ENCODE measurements around the gene PIK3IP1.

The PIK3IP1 gene

GRCh38 chr22:31292236-31292989, at the start of gene PIK3IP1:
Gene PIK3IP1, minus strand, starts transcription at chr22:31292488. Its CDS starts 144 bp downstream, at chr22:31292344.
- TF ChIP-seq Cebpa-rat (IDR thresholded peaks at IDR 0.05) = no peak
- peak within 1 kb of the TSS; percentile 78 for H3K4me3 ChIP-seq
- peak within 1 kb of the TSS; percentile 87 for H3K9ac ChIP-seq
- H3K4me2 ChIP-seq = peak within 1 kb of the TSS; percentile 100
- peak within 1 kb of the TSS; percentile 28; the same call in 1 of the 2 replicates for H3K27ac ChIP-seq
- peaks cover 62% of the 10 kb centered on the region for H3K4me1 ChIP-seq
- no peaks in the 10 kb centered on the region for H3K9me3 ChIP-seq
- no peaks in the 10 kb centered on the region for H3K36me3 ChIP-seq
- H4K20me1 ChIP-seq = no peaks in the 10 kb centered on the region
- 0 out of 2 replicates have a peak, but pooled peaks cover 4% of the 10 kb centered on the region for H3K27me3 ChIP-seq

- Histone ChIP-seq H3K4me2 (peak overlapping the region; percentile 99), H3K27ac (peak overlapping the region; percentile 98; the same call in 1 of the 2 replicates), H3K4me1 (peaks cover 74% of the 10 kb centered on the region), H4K20me1 (peaks cover 92% of the 10 kb centered on the region), H3K4me3 (no peak overlapping the region; the same call in 1 of the 2 replicates), H3K36me3 (peaks cover 73% of the 10 kb centered on the region), H3K9me3 (no peaks in the 10 kb centered on the region), H3K27me3 (no peaks in the 10 kb centered on the region), H3K9ac (peak overlapping the region; percentile 40)
- TF ChIP-seq Cebpa-rat (IDR thresholded peaks at IDR 0.05) = no peak
Measured at GRCh38 chr22:31341386-31342088, 49.2 kb upstream of the PIK3IP1 start.

DNA sequence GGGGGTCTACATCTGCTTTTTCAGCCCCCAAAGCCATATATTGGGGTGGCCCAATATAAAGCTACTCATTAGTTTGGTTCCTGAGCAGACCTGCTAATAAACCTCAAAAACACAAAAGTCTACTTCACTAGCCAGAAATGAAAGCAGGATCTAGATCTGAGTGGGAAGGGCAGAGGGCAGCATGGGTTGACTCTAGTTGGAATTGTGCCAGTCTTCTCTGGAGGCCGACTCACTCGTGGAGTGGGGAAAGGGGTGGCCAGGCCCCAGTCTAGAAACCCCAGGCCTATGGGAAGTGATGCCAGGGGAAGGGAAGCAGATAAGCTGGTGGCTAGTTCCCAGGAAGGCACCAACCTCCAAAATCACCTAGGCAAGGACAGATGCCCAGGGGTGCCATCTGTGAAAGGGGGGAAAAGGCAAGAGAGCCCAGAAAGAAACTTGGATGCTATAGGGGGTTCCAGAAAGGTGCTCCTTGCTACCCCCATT, 48.5 kb upstream of the PIK3IP1 start:
- Histone ChIP-seq H3K9me3 (no peaks in the 10 kb centered on the region), H3K4me2 (peak overlapping the region; percentile 99), H4K20me1 (peaks cover 99% of the 10 kb centered on the region), H3K36me3 (peaks cover 80% of the 10 kb centered on the region), H3K4me1 (peaks cover 76% of the 10 kb centered on the region), H3K4me3 (no peak overlapping the region), H3K27ac (no peak overlapping the region), H3K27me3 (no peaks in the 10 kb centered on the region), H3K9ac (no peak overlapping the region)
- TF ChIP-seq Cebpa-rat (IDR thresholded peaks at IDR 0.05) = no peak

- peaks cover 100% of the 10 kb centered on the region for H4K20me1 ChIP-seq
- TF ChIP-seq Cebpa-rat (IDR thresholded peaks at IDR 0.05) = no peak
- H3K4me2 ChIP-seq = peak overlapping the region; percentile 99
- peaks cover 85% of the 10 kb centered on the region for H3K36me3 ChIP-seq
- no peaks in the 10 kb centered on the region for H3K9me3 ChIP-seq
- H3K9ac ChIP-seq = no peak overlapping the region
- no peaks in the 10 kb centered on the region for H3K27me3 ChIP-seq
- H3K27ac ChIP-seq = no peak overlapping the region
- peaks cover 80% of the 10 kb centered on the region for H3K4me1 ChIP-seq
- H3K4me3 ChIP-seq = no peak overlapping the region
Measured at GRCh38 chr22:31340360-31340759, 48.1 kb upstream of the PIK3IP1 start.

- peaks cover 100% of the 10 kb centered on the region for H4K20me1 ChIP-seq
- H3K27ac ChIP-seq = no peak overlapping the region
- no peaks in the 10 kb centered on the region for H3K27me3 ChIP-seq
- H3K4me1 ChIP-seq = peaks cover 81% of the 10 kb centered on the region
- H3K9ac ChIP-seq = peak overlapping the region; percentile 39; the same call in 1 of the 2 replicates
- no peak overlapping the region for H3K4me2 ChIP-seq
- no peak for TF ChIP-seq Cebpa-rat (IDR thresholded peaks at IDR 0.05)
- peaks cover 95% of the 10 kb centered on the region for H3K36me3 ChIP-seq
- H3K4me3 ChIP-seq = no peak overlapping the region
- no peaks in the 10 kb centered on the region for H3K9me3 ChIP-seq
Measured at GRCh38 chr22:31339148-31339832, 47.0 kb upstream of the PIK3IP1 start.

GRCh38 chr22:31337178-31337577, 44.9 kb upstream of the PIK3IP1 start:
- peaks cover 100% of the 10 kb centered on the region for H4K20me1 ChIP-seq
- H3K9me3 ChIP-seq = no peaks in the 10 kb centered on the region
- H3K4me2 ChIP-seq = no peak overlapping the region
- H3K27me3 ChIP-seq = no peaks in the 10 kb centered on the region
- H3K9ac ChIP-seq = no peak overlapping the region
- H3K27ac ChIP-seq = no peak overlapping the region
- TF ChIP-seq Cebpa-rat (IDR thresholded peaks at IDR 0.05) = no peak
- peaks cover 100% of the 10 kb centered on the region for H3K36me3 ChIP-seq
- no peak overlapping the region for H3K4me3 ChIP-seq
- H3K4me1 ChIP-seq = peaks cover 81% of the 10 kb centered on the region

GRCh38 chr22:31334329-31334728, 42.0 kb upstream of the PIK3IP1 start:
- peaks cover 100% of the 10 kb centered on the region for H3K36me3 ChIP-seq
- H3K9me3 ChIP-seq = no peaks in the 10 kb centered on the region
- no peak overlapping the region for H3K4me3 ChIP-seq
- peak overlapping the region; percentile 86; the same call in 1 of the 2 replicates for H3K4me2 ChIP-seq
- H3K27me3 ChIP-seq = no peaks in the 10 kb centered on the region
- peaks cover 98% of the 10 kb centered on the region for H4K20me1 ChIP-seq
- peaks cover 72% of the 10 kb centered on the region for H3K4me1 ChIP-seq
- no peak overlapping the region for H3K9ac ChIP-seq
- no peak for TF ChIP-seq Cebpa-rat (IDR thresholded peaks at IDR 0.05)
- H3K27ac ChIP-seq = no peak overlapping the region

DNA sequence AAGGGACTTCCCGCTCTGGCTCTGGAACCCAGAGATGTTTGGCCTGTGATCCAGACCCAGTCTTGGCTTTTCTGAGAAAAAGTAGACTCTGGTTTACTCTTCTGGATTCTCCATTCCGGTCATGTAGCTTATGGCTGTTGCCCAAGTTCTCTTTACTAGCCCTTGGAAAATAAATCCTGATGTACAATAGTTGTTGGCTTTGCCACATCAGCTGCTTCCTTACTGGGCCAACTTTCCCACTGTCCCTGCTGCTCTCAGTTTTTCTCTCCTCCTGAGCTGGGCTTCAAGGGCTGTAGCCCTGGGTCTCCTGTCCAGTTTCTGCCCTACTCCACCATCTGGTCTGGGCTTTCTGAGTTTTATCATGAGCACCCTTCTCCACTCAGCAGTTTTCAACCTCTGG, 41.4 kb upstream of the PIK3IP1 start:
- Histone ChIP-seq H3K4me3 (no peak overlapping the region), H3K27ac (peak overlapping the region; percentile 73), H3K4me1 (peaks cover 74% of the 10 kb centered on the region), H3K9ac (0 out of 2 replicates have a peak overlapping the region, but pooled peaks have one; percentile 32), H3K9me3 (no peaks in the 10 kb centered on the region), H3K27me3 (no peaks in the 10 kb centered on the region), H3K36me3 (peaks cover 100% of the 10 kb centered on the region), H4K20me1 (peaks cover 98% of the 10 kb centered on the region), H3K4me2 (peak overlapping the region; percentile 86)
- TF ChIP-seq Cebpa-rat (IDR thresholded peaks at IDR 0.05) = no peak

GRCh38 chr22:31332886-31333285, 40.6 kb upstream of the PIK3IP1 start:
- Histone ChIP-seq H3K4me1 (peaks cover 74% of the 10 kb centered on the region), H3K9me3 (no peaks in the 10 kb centered on the region), H3K36me3 (peaks cover 100% of the 10 kb centered on the region), H3K4me2 (peak overlapping the region; percentile 86), H3K27ac (peak overlapping the region; percentile 73), H3K9ac (peak overlapping the region; percentile 61; the same call in 1 of the 2 replicates), H4K20me1 (peaks cover 98% of the 10 kb centered on the region), H3K4me3 (0 out of 2 replicates have a peak overlapping the region, but pooled peaks have one; percentile 40), H3K27me3 (no peaks in the 10 kb centered on the region)
- no peak for TF ChIP-seq Cebpa-rat (IDR thresholded peaks at IDR 0.05)
